Smooth muscle cell (in vitro differentiated cells): ENCODE data around the gene RBBP5. TPM values are rescaled to one million over a fixed set of nuclear protein-coding genes. Genes with fewer than 3 reads are reported as not detected.

Experiments used
- DNase-seq: peaks from one replicate; lab custom pipeline; 2025; ENCODE audit not compliant: unreplicated experiment; lab: John Stamatoyannopoulos, UW
- H2AFZ ChIP-seq: fragments of 200-600 bp; sonication (generic); 2 replicates; pipeline ENCODE4 v1.6.0; 2016; ENCODE audit warnings: antibody characterized with exemption, low read depth, mild to moderate bottlenecking
- H3F3A ChIP-seq: fragments of 200-600 bp; sonication (generic); 2 replicates; pipeline ENCODE4 v1.6.0; 2017; ENCODE audit warnings: antibody characterized with exemption, low read depth
- H3K27ac ChIP-seq: fragments of 200-600 bp; sonication (generic); 2 replicates; pipeline ENCODE4 v1.5.1; 2016; ENCODE audit warnings: low read depth, mild to moderate bottlenecking
- H3K27me3 ChIP-seq: fragments of 200-600 bp; sonication (generic); 2 replicates; pipeline ENCODE4 v1.6.1; 2016; ENCODE audit warnings: low read depth, mild to moderate bottlenecking
- H3K36me3 ChIP-seq: fragments of 200-600 bp; sonication (generic); 2 replicates; pipeline ENCODE4 v1.5.1; 2016; ENCODE audit warnings: low read depth
- H3K4me1 ChIP-seq: fragments of 200-600 bp; sonication (generic); 2 replicates; pipeline ENCODE4 v1.5.1; 2016; ENCODE audit warnings: low read depth
- H3K4me2 ChIP-seq: fragments of 200-600 bp; sonication (generic); 2 replicates; pipeline ENCODE4 v1.6.0; 2016; ENCODE audit warnings: mild to moderate bottlenecking
- H3K4me3 ChIP-seq: fragments of 200-600 bp; sonication (generic); 2 replicates; pipeline ENCODE4 v1.5.1; 2016; ENCODE audit warnings: mild to moderate bottlenecking
- H3K79me2 ChIP-seq: fragments of 200-600 bp; sonication (generic); 2 replicates; pipeline ENCODE4 v1.6.0; 2016; ENCODE audit warnings: low read depth, mild to moderate bottlenecking
- H3K9ac ChIP-seq: fragments of 200-600 bp; sonication (generic); 2 replicates; pipeline ENCODE4 v1.6.0; 2016; ENCODE audit warnings: low read depth
- H3K9me3 ChIP-seq: fragments of 200-600 bp; sonication (generic); replicated peaks from 2 replicates; pipeline ENCODE4 v1.5.1; 2016; ENCODE audit warnings: low read depth
- H4K20me1 ChIP-seq: fragments of 200-600 bp; sonication (generic); 2 replicates; pipeline ENCODE4 v1.6.0; 2016; ENCODE audit warnings: low read depth
- WGBS: methylation state at CpG from one replicate; pipeline ENCODE4 v1.1.7; 2016; ENCODE audit warnings: low lambda C conversion rate; 5-methylcytosine and 5-hydroxymethylcytosine counted together
- polyA plus RNA-seq: library from polyadenylated mRNA; unstranded; fragments of >200 nt; fragmentation: Nextera tagmentation; extraction: Ambion mirVana; gene quantifications from 2 replicates; pipeline ENCODE4 v1.2.1, GENCODE V29; 2016
- total RNA-seq: library from RNA; depleted of rRNA; stranded (reverse); fragments of >200 nt; gene quantifications from 2 replicates; pipeline ENCODE4 v1.2.3, GENCODE V29; 2014
- TF ChIP-seq, protein P1 (sequence below): fragments of 200-600 bp; sonication (generic); IDR thresholded peaks from 2 replicates; pipeline ENCODE4 v1.5.1; 2017; ENCODE audit warnings: borderline replicate concordance, mild to moderate bottlenecking, antibody characterized with exemption; ENCODE audit not compliant: insufficient read depth, poor library complexity, severe bottlenecking

Gene RBBP5
- total and polyA plus RNA-seq, 2 experiments from 2014 or later: 12.8 to 18.8 TPM

DNA sequence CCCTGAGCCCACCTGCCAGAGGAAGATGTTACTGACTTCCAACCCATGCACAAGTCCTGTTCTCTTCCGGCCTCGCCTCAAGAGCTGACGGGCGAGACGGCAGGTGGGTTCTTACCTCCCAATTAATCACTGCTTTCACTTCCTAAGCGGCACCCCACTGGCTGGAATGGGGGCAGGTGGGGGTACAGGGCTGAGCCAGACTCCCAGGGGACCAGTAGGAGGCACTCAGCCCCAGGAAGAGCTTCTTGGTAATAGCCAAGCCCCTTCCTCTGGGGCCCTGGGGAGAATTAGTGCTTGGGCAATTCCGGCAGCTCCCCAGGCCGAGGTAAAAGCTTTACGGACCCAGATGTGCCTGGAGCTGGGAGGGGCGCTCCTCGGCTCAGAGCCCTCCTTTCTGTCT lies 69.1 kb downstream of the RBBP5 start:
- DNase-seq: no peak
- H3K9me3 ChIP-seq: no peaks in the 10 kb centered on the region
- no peaks in the 10 kb centered on the region for H3K36me3 ChIP-seq
- H3K9ac ChIP-seq: no peak overlapping the region
- H3K27me3 ChIP-seq: peaks cover 5% of the 10 kb centered on the region
- H3K4me3 ChIP-seq: no peak overlapping the region
- H4K20me1 ChIP-seq: no peaks in the 10 kb centered on the region
- no peaks in the 10 kb centered on the region for H3K79me2 ChIP-seq
- 84% methylated on average over 11 of the region's 11 CpGs for WGBS
- TF ChIP-seq, protein P1, sequence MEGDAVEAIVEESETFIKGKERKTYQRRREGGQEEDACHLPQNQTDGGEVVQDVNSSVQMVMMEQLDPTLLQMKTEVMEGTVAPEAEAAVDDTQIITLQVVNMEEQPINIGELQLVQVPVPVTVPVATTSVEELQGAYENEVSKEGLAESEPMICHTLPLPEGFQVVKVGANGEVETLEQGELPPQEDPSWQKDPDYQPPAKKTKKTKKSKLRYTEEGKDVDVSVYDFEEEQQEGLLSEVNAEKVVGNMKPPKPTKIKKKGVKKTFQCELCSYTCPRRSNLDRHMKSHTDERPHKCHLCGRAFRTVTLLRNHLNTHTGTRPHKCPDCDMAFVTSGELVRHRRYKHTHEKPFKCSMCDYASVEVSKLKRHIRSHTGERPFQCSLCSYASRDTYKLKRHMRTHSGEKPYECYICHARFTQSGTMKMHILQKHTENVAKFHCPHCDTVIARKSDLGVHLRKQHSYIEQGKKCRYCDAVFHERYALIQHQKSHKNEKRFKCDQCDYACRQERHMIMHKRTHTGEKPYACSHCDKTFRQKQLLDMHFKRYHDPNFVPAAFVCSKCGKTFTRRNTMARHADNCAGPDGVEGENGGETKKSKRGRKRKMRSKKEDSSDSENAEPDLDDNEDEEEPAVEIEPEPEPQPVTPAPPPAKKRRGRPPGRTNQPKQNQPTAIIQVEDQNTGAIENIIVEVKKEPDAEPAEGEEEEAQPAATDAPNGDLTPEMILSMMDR: no peak
- no peak overlapping the region for H2AFZ ChIP-seq
- H3K4me2 ChIP-seq: no peak overlapping the region
- no peaks in the 10 kb centered on the region for H3K4me1 ChIP-seq
- H3K27ac ChIP-seq: no peak overlapping the region
- no peaks in the 10 kb centered on the region for H3F3A ChIP-seq

DNA sequence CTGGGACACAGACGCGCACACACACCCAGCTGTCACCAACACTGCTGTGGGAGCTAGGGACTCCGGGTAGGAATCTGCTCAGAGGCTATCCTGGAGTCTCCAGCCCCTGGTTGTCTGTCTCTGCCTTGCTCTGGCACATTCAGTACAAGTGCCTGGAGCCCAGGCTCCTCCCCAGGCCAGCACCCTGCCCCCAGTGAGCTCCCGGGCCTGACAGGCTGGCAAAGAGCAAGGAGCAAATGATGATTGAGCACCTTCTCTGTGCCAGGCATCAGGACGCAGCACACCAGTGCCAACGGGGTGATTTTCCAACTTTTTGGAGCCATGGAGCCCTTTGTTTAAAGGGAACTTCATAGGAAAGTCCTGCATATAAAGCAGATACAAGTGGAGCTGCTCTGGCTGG lies 72.3 kb downstream of the RBBP5 start:
- no peaks in the 10 kb centered on the region for H3K79me2 ChIP-seq
- H3K4me3 ChIP-seq: no peak overlapping the region
- H3K9ac ChIP-seq: no peak overlapping the region
- WGBS: 73% methylated on average over 6 of the region's 6 CpGs
- peaks cover 36% of the 10 kb centered on the region for H3K27me3 ChIP-seq
- H3K4me1 ChIP-seq: peaks cover under 1% of the 10 kb centered on the region
- no peaks in the 10 kb centered on the region for H3K9me3 ChIP-seq
- no peak for DNase-seq
- H3F3A ChIP-seq: no peaks in the 10 kb centered on the region
- TF ChIP-seq, protein P1: no peak
- H3K4me2 ChIP-seq: no peak overlapping the region
- H4K20me1 ChIP-seq: no peaks in the 10 kb centered on the region
- H2AFZ ChIP-seq: no peak overlapping the region
- no peaks in the 10 kb centered on the region for H3K36me3 ChIP-seq
- no peak overlapping the region for H3K27ac ChIP-seq

DNA sequence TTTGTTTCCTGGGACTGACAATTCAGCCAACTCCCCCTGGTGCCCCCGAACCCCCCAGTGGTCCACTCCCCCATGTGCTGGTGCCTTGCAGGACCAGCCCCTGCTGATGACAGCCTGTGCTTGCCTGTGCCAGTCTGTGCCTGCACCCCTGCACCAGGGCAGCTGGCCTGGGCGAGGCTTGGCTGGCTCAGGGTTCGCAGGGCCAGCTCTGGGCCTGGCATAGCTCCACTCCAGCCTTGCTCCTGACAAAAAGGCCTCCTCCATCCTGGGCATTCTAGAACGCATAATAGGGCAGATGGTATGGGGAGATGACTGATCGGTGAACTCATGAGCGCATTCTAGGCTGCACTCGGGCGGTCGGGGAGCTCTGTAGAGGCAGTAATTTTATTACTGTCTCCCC lies 73.4 kb downstream of the RBBP5 start:
- no peak overlapping the region for H2AFZ ChIP-seq
- no peaks in the 10 kb centered on the region for H3K9me3 ChIP-seq
- H3K36me3 ChIP-seq: no peaks in the 10 kb centered on the region
- H4K20me1 ChIP-seq: no peaks in the 10 kb centered on the region
- H3K9ac ChIP-seq: no peak overlapping the region
- TF ChIP-seq, protein P1: no peak
- H3K4me1 ChIP-seq: peaks cover 12% of the 10 kb centered on the region
- no peak overlapping the region for H3K4me2 ChIP-seq
- DNase-seq: no peak
- H3K27ac ChIP-seq: no peak overlapping the region
- 91% methylated on average over 9 of the region's 9 CpGs for WGBS
- H3K4me3 ChIP-seq: no peak overlapping the region
- no peaks in the 10 kb centered on the region for H3K79me2 ChIP-seq
- peaks cover 47% of the 10 kb centered on the region for H3K27me3 ChIP-seq
- H3F3A ChIP-seq: no peaks in the 10 kb centered on the region

DNA sequence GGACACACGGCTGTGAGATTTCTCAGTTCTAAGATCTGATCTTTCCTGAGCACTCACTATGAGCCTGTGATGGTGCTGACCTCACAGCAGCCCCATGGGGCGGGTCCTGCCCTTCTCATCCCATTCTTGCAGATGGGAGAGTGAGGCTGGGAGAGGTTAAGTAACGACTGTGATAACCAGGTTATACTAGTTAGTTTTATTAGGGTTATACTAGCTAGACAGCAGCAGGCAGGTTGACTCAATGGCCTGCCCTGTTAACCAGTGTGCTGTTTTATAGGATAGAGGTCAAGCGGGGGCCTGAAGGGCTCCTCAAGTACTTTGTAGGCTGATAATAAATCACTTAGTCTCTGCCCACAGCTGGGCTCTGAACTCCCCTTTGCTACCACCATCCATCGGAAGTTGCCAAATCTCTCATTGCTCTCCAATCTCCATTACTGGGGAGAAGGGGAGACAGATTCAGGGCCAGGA lies 74.0 kb downstream of the RBBP5 start:
- H3K27ac ChIP-seq: no peak overlapping the region
- no peak overlapping the region for H3K9ac ChIP-seq
- H4K20me1 ChIP-seq: no peaks in the 10 kb centered on the region
- H3K36me3 ChIP-seq: no peaks in the 10 kb centered on the region
- no peak overlapping the region for H2AFZ ChIP-seq
- peaks cover 16% of the 10 kb centered on the region for H3K4me1 ChIP-seq
- no peaks in the 10 kb centered on the region for H3F3A ChIP-seq
- WGBS: 90% methylated on average over 5 of the region's 5 CpGs
- peaks cover 53% of the 10 kb centered on the region for H3K27me3 ChIP-seq
- no peak overlapping the region for H3K4me3 ChIP-seq
- no peak for DNase-seq
- no peaks in the 10 kb centered on the region for H3K9me3 ChIP-seq
- TF ChIP-seq, protein P1: no peak
- H3K79me2 ChIP-seq: no peaks in the 10 kb centered on the region
- no peak overlapping the region for H3K4me2 ChIP-seq
